ENCODE results near the gene PITHD1.

DNA sequence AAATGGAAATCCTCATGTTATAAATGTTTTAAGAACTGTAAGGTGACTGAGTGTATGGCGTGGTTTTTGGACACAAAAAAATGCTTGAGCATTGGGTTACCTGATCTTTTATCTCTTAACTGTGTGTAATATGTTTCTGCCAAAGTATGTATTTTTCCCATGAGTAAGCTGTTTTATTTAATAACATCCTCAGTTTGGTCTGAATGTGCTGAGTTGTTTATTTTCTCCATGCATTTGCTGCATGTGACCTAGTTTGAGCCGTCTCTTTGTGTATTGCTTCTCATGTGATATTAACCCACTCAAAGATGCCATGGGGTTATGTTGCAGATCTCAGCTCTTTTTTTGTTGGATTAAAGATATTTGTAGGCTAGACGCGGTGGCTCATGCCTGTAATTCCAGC, 6.6 kb downstream of the PITHD1 start:
- TF ChIP-seq, protein P1, sequence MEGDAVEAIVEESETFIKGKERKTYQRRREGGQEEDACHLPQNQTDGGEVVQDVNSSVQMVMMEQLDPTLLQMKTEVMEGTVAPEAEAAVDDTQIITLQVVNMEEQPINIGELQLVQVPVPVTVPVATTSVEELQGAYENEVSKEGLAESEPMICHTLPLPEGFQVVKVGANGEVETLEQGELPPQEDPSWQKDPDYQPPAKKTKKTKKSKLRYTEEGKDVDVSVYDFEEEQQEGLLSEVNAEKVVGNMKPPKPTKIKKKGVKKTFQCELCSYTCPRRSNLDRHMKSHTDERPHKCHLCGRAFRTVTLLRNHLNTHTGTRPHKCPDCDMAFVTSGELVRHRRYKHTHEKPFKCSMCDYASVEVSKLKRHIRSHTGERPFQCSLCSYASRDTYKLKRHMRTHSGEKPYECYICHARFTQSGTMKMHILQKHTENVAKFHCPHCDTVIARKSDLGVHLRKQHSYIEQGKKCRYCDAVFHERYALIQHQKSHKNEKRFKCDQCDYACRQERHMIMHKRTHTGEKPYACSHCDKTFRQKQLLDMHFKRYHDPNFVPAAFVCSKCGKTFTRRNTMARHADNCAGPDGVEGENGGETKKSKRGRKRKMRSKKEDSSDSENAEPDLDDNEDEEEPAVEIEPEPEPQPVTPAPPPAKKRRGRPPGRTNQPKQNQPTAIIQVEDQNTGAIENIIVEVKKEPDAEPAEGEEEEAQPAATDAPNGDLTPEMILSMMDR (IDR thresholded peaks at IDR 0.05) = no peak
- no peak for TF ChIP-seq POLR2A (IDR thresholded peaks at IDR 0.05; ENCODE audit: low read depth)
- no peak for TF ChIP-seq EP300 (IDR thresholded peaks at IDR 0.05)
- no peak for TF ChIP-seq POLR2AphosphoS5 (IDR thresholded peaks at IDR 0.05)

Measured in esophagus muscularis mucosa (tissue), 4 donors.